Measurements from ENCODE around the gene ZNF766.
"Not testable (repeated sequence)": the region's sequence is repeated elsewhere in the genome, so short reads cannot be mapped to it uniquely, and the experiment has no call there.

The ZNF766 gene

DNA sequence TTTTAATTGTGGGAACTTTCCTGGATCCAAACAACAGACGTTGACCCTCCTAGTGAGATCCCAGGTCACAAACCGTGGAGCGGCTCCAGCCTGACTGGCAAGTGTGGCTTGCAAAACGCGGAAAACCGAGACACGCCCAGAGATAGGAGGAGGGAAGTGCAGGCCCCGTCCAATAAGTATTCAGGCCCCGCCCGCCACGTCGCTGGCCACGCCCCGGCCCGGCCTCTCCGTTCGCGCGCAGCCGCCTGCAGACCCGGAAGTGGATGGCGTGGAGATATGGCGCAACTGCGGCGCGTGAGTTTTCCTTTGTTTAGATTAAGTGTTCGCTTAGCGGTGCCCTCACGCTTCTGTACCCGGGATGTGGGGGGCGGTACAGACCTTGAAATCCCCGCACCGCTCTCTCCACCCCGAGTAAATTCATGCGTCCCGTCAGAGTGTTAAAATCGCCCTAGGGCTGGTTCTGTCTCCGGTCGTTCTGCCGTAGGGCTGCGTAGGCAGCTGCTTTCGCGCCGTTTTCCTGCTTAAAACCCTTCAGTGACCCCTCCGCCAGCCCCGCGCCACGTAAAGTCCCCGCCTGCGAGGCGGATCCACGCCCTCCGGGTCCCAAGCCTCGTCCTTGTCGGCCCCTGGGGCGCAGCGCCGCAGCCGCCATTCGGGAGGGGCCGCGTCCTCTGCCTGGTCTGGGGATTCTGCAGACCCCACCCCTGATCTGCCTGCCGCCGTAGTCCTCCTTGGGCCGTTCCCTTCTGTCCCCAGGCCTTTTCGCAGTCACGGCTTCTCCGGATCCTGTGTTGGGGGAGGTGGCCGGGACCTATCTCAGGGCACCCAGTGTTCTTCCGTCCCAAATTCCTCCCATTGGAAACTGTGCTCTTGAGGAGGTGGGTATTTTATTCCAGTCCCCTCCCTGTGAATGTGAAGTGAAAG, at the start of gene ZNF766:
ZNF766 (plus strand) TSS at position 250 of the 924 bp plus-strand sequence; CDS start at position 277, 27 bp downstream.
- DNase-seq (ENCODE audit: low read depth), result peak; percentile 68

GRCh38 chr19:52219611-52220010, 49.8 kb upstream of the ZNF766 start:
- no peak for DNase-seq (ENCODE audit: low read depth)

DNA sequence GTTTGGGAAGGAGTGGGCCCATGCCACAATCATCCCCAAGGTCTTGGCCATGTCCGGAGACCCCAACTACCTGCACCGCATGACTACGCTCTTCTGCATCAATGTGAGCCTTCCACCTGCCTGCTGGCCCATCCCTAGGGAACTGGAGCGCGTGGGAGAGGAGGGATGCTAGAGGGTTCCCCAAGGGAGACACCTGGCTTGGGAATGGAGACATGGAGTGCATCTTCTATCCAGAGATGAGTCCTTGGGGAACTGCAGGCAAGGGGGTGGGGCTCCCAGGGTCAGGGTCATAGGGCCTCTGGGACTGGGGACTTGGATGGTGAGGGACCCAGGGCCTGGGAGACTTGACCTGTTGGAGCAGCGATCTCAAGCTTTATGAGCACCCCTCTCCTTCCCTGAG, 48.4 kb upstream of the ZNF766 start:
- DNase-seq (ENCODE audit: low read depth), result no peak

- no peak for DNase-seq (ENCODE audit: low read depth)
These were observed 47.5 kb upstream of the ZNF766 start for GRCh38 chr19:52221831-52222375.

GRCh38 chr19:52224211-52224610, 45.2 kb upstream of the ZNF766 start:
- DNase-seq (ENCODE audit: low read depth), result no peak

GRCh38 chr19:52226652-52227051, 42.7 kb upstream of the ZNF766 start:
- no peak for DNase-seq (ENCODE audit: low read depth)

- DNase-seq (ENCODE audit: low read depth), result no peak
These were observed 42.0 kb upstream of the ZNF766 start for GRCh38 chr19:52227196-52227940.

DNA sequence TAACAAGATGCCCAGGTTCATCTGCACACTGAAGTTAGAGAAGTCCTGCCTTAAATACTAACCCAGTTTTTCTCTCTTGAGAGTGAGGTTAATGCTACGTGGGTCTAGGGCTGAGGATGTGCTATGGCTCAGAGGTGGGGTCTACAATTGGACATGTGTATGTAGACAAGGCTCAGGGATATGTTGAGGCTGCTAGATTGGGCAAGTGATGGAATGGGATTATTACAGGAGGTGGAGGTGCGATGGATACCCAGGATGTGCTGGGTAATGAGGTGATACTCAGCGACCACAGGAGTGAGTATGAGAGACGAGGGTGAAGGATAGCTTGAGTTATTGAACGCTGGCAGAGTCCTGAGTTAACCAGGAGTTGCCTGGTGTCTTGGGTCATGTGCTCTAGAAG, 41.4 kb upstream of the ZNF766 start:
- no peak for DNase-seq (ENCODE audit: low read depth)

GRCh38 chr19:52229524-52229923, 39.9 kb upstream of the ZNF766 start:
- DNase-seq (ENCODE audit: low read depth), result no peak

DNA sequence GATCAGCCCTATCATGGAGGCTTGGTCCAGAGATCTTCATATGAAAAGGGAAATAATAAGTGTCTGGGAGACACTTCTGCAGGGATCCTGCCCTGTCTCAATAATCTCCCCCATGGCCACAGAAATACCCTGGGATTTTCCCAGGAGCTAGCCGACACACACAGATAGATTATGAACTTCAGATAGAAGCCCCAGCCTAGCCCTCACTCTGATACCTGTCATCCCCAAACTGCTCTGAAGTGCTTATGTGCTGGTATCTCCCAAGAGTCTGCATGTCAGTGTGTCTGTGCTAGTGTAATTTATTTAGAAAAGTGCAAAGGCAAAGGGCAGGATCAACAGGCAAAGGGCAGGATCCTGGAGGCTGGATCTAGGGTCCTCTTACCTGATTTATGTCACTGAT, 38.7 kb upstream of the ZNF766 start:
- no peak for DNase-seq (ENCODE audit: low read depth)

- no peak for DNase-seq (ENCODE audit: low read depth)
These were observed 38.1 kb upstream of the ZNF766 start for GRCh38 chr19:52231154-52231910.

DNA sequence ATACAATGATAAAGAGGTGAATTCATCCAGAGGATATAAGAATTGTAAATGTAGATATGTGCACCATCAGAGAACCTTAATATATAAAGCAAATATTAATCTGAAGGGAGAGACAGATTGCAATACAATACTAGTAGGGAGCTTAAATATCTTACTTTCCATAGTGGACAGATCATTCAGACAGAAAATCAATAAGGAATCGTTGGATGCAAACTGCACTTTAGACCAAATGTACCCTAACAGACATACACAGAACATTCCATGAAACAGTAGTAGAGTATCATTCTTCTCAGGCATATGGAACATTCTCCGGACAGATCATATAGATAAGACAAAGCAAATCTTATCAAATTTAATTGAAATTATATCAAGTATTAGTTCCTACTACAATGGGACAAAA, 35.0 kb upstream of the ZNF766 start:
- no peak for DNase-seq (ENCODE audit: low read depth)

DNA sequence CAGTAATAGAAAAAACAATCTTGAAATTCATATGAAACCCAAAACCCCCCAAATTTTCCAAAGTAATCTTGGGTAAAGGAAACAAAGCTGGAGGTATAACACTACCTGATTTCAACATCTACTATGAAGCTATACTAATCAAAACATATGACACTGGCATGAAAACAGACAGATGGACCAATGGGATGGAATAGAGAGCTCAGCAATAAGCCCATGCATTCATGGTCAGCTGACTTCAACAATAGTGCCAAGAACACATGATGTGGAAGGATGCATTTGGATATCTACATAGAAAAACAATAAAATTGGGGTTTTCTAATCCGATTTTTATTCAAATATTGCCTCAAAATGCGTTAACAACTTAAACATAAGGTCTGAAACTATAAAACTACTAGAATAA, 32.2 kb upstream of the ZNF766 start:
- no peak for DNase-seq (ENCODE audit: low read depth)

GRCh38 chr19:52237771-52238400, 31.5 kb upstream of the ZNF766 start:
- peak; percentile 20 for DNase-seq (ENCODE audit: low read depth)

GRCh38 chr19:52244021-52244420, 25.4 kb upstream of the ZNF766 start:
- no peak for DNase-seq (ENCODE audit: low read depth)

GRCh38 chr19:52248241-52248640, 21.1 kb upstream of the ZNF766 start:
- no peak for DNase-seq (ENCODE audit: low read depth)

GRCh38 chr19:52258426-52258825, 11.0 kb upstream of the ZNF766 start:
- DNase-seq (ENCODE audit: low read depth), result no peak

DNA sequence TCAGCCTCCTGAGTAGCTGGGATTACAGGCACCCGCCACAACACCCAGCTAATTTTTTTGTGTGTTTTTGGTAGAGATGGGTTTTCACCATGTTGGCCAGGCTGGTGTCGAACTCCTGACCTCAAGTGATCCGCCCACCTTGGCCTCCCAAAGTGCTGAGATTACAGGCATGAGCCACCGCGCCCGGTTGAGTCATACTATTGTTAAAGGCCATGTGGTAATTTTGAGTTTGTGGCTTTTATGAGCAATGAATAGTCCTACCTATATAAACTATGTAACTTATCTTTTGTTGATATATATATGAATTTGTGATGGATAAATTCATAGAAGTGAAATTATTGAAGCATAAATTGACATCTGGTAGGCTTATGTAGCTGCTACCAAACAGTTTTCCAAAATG, 3.8 kb upstream of the ZNF766 start:
- DNase-seq (ENCODE audit: low read depth), result not testable (repeated sequence)

- no peak for DNase-seq (ENCODE audit: low read depth)
These were observed 989 bp downstream of the ZNF766 start for GRCh38 chr19:52270266-52270885.

GRCh38 chr19:52273301-52273700, 3.9 kb downstream of the ZNF766 start:
- DNase-seq (ENCODE audit: low read depth), result no peak

- no peak for DNase-seq (ENCODE audit: low read depth)
These were observed 4.8 kb downstream of the ZNF766 start for GRCh38 chr19:52274191-52274590.

Measured in HS-5 (cell line).